H1 (cell line): ENCODE measurements around the gene AURKAIP1. TPM values are rescaled to one million over a fixed set of nuclear protein-coding genes. Genes with fewer than 3 reads are reported as not detected.

Source experiments
- CTCF ChIA-PET: fragments of 300-600 bp; sonication (Branson Sonifier 250); formaldehyde crosslinking; loops from one replicate; lab custom pipeline; 2021; ENCODE audit not compliant: partially characterized antibody; lab: Charles Lee
- POLR2A ChIA-PET: fragments of 300-600 bp; sonication (Branson Sonifier 250); formaldehyde crosslinking; loops from one replicate; lab custom pipeline; 2021; ENCODE audit warnings: inconsistent platforms; ENCODE audit not compliant: partially characterized antibody; lab: Charles Lee
- DNase-seq, 2 experiments: peaks; one replicate each; pipeline versions ENCODE4 v3.0.0 to v3.0.0-alpha.2; 2010 to 2022; ENCODE audit warnings: low spot score in 2 of 2, low read depth in 1 of 2, mixed read lengths in 1 of 2
- FAIRE-seq: peaks from 2 replicates; lab custom pipeline; 2011; peaks lifted over from hg19 to GRCh38; lab: Jason Lieb, UNC
- H2AFZ ChIP-seq: 2 replicates; pipeline ENCODE4 v1.8.1; 2012; ENCODE audit warnings: low read length, inconsistent platforms
- H2AK5ac ChIP-seq: 2 replicates; pipeline ENCODE4 v1.6.1; 2013; ENCODE audit warnings: low read depth, low read length
- H2BK120ac ChIP-seq: replicated peaks from 2 replicates; pipeline ENCODE3; 2013; ENCODE audit warnings: low read depth, low read length, inconsistent platforms
- H2BK12ac ChIP-seq: 2 replicates; pipeline ENCODE4 v1.6.1; 2013; ENCODE audit warnings: low read depth, low read length
- H2BK15ac ChIP-seq: 2 replicates; pipeline ENCODE4 v1.6.1; 2013; ENCODE audit warnings: low read length
- H2BK20ac ChIP-seq: 2 replicates; pipeline ENCODE4 v1.6.1; 2013; ENCODE audit warnings: low read length
- H2BK5ac ChIP-seq: 2 replicates; pipeline ENCODE4 v1.6.1; 2013; ENCODE audit warnings: low read depth, low read length
- H3K14ac ChIP-seq: 2 replicates; pipeline ENCODE4 v1.6.1; 2013; ENCODE audit warnings: inconsistent platforms; ENCODE audit not compliant: insufficient read length
- H3K18ac ChIP-seq: 2 replicates; pipeline ENCODE4 v1.6.1; 2013; ENCODE audit warnings: low read length; ENCODE audit errors: extremely low read depth
- H3K23ac ChIP-seq: 2 replicates; pipeline ENCODE4 v1.6.1; 2013; ENCODE audit warnings: inconsistent platforms; ENCODE audit not compliant: insufficient read length
- H3K23me2 ChIP-seq: 2 replicates; pipeline ENCODE4 v1.6.1; 2013; ENCODE audit warnings: low read depth, low read length
- H3K27ac ChIP-seq: 2 replicates; pipeline ENCODE4 v1.6.1; 2011; ENCODE audit warnings: low read depth, low read length, inconsistent platforms
- H3K27me3 ChIP-seq, 4 experiments: replicated peaks in 1 of 4; 1 replicate in 1 of 4; 2 replicates in 3 of 4; pipeline versions ENCODE4 v1.6.1 to v1.8.1; 2011 to 2013; ENCODE audit warnings: low read length in 3 of 4, mild to moderate bottlenecking in 3 of 4, inconsistent platforms in 2 of 4, mixed read lengths in 2 of 4, moderate library complexity in 1 of 4; ENCODE audit not compliant: control insufficient read depth in 3 of 4, insufficient read depth in 3 of 4; ENCODE audit errors: extremely low read depth in 1 of 4
- H3K36me3 ChIP-seq, 4 experiments: 2 replicates each; pipeline versions ENCODE4 v1.6.1 to v1.8.1; 2011 to 2013; ENCODE audit warnings: mild to moderate bottlenecking in 4 of 4, low read length in 3 of 4, moderate library complexity in 2 of 4, control low read depth in 1 of 4, inconsistent platforms in 1 of 4; ENCODE audit not compliant: insufficient read depth in 4 of 4, control insufficient read depth in 2 of 4
- H3K4ac ChIP-seq: replicated peaks from 2 replicates; pipeline ENCODE3; 2013; ENCODE audit warnings: low read length, low read depth, mixed read lengths, inconsistent platforms; ENCODE audit not compliant: insufficient read length
- H3K4me1 ChIP-seq, 4 experiments: replicated peaks in 1 of 4; 1 replicate in 1 of 4; 2 replicates in 3 of 4; pipeline versions ENCODE4 v1.6.1 to v1.8.1; 2011 to 2013; ENCODE audit warnings: low read length in 3 of 4, inconsistent platforms in 2 of 4, mixed read lengths in 1 of 4; ENCODE audit not compliant: insufficient read depth in 4 of 4, control insufficient read depth in 3 of 4
- H3K4me2 ChIP-seq, 2 experiments: 2 replicates each; pipeline versions ENCODE4 v1.6.1 to v1.8.1; 2011 to 2013; ENCODE audit warnings: low read depth in 2 of 2, low read length in 2 of 2, control low read depth in 1 of 2, inconsistent platforms in 1 of 2, mild to moderate bottlenecking in 1 of 2; ENCODE audit not compliant: insufficient read depth in 1 of 2
- H3K4me3 ChIP-seq, 4 experiments: fragments of 200-600, 300-600 bp in 1 of 4; sonication (generic), shearing (Covaris generic), sonication (Bioruptor Twin) in 1 of 4; 2 replicates each; pipeline versions ENCODE4 v1.5.1 to v1.8.1; 2011 to 2016; ENCODE audit warnings: low read length in 4 of 4, low read depth in 3 of 4, control low read depth in 2 of 4, inconsistent platforms in 2 of 4, mild to moderate bottlenecking in 2 of 4, mixed read lengths in 1 of 4, moderate library complexity in 1 of 4; ENCODE audit not compliant: insufficient read depth in 2 of 4; ENCODE audit errors: extremely low read depth in 1 of 4
- H3K56ac ChIP-seq: replicated peaks from 2 replicates; pipeline ENCODE3; 2013; ENCODE audit warnings: low read depth, mild to moderate bottlenecking, mixed read lengths, low read length, inconsistent platforms; ENCODE audit not compliant: insufficient read length
- H3K79me1 ChIP-seq: 2 replicates; pipeline ENCODE4 v1.6.1; 2013; ENCODE audit warnings: low read depth, low read length, control low read depth
- H3K79me2 ChIP-seq, 2 experiments: 2 replicates each; pipeline versions ENCODE4 v1.6.1 to v1.8.1; 2012 to 2013; ENCODE audit warnings: low read length in 2 of 2, mild to moderate bottlenecking in 2 of 2, inconsistent platforms in 1 of 2; ENCODE audit not compliant: insufficient read depth in 2 of 2, control insufficient read depth in 1 of 2
- H3K9ac ChIP-seq, 4 experiments: replicated peaks in 1 of 4; 1 replicate in 1 of 4; 2 replicates in 3 of 4; pipeline versions ENCODE4 v1.6.1 to v1.8.1; 2011 to 2013; ENCODE audit warnings: low read depth in 3 of 4, low read length in 3 of 4, control low read depth in 2 of 4, mild to moderate bottlenecking in 2 of 4, moderate library complexity in 2 of 4, inconsistent platforms in 1 of 4; ENCODE audit errors: extremely low read depth in 1 of 4
- H3K9me3 ChIP-seq, 2 experiments: 2 replicates each; pipeline versions ENCODE4 v1.6.1 to v1.8.1; 2012 to 2013; ENCODE audit warnings: mild to moderate bottlenecking in 2 of 2, moderate library complexity in 2 of 2, control low read depth in 1 of 2, inconsistent platforms in 1 of 2, low read depth in 1 of 2, low read length in 1 of 2, mixed read lengths in 1 of 2; ENCODE audit not compliant: insufficient read depth in 2 of 2
- H4K20me1 ChIP-seq, 2 experiments: replicated peaks in 1 of 2; 2 replicates each; pipeline versions ENCODE3 to v1.8.1; 2011 to 2013; ENCODE audit warnings: inconsistent platforms in 2 of 2, low read length in 2 of 2, mild to moderate bottlenecking in 1 of 2; ENCODE audit not compliant: insufficient read depth in 2 of 2, control insufficient read depth in 1 of 2
- H4K5ac ChIP-seq: 2 replicates; pipeline ENCODE4 v1.6.1; 2013; ENCODE audit warnings: low read length, low read depth, mixed read lengths, inconsistent platforms; ENCODE audit not compliant: insufficient read length
- H4K8ac ChIP-seq: 2 replicates; pipeline ENCODE4 v1.8.0; 2013; ENCODE audit warnings: mild to moderate bottlenecking, moderate library complexity, low read length, inconsistent platforms; ENCODE audit not compliant: insufficient read depth; ENCODE audit errors: extremely low read depth
- H4K91ac ChIP-seq: replicated peaks from 2 replicates; pipeline ENCODE3; 2013; ENCODE audit warnings: low read length, mixed read lengths, inconsistent platforms; ENCODE audit not compliant: insufficient read length
- CREB1 ChIP-seq: IDR thresholded peaks from 2 replicates; pipeline ENCODE4 v1.6.1; 2012; ENCODE audit warnings: inconsistent platforms
- JUN ChIP-seq: IDR thresholded peaks from 2 replicates; pipeline ENCODE4 v1.6.1; 2011; ENCODE audit warnings: low read depth, mild to moderate bottlenecking, improper control_type of control experiment, low read length
- KDM1A ChIP-seq: fragments of 200-600, 300-600 bp; sonication (generic); IDR thresholded peaks from 2 replicates; pipeline ENCODE4 v1.7.1; 2016; ENCODE audit warnings: mild to moderate bottlenecking, low read length, borderline replicate concordance
- NRF1 ChIP-seq: IDR thresholded peaks from 2 replicates; pipeline ENCODE4 v1.6.1; 2011; ENCODE audit warnings: mild to moderate bottlenecking, low read depth, low read length, improper control_type of control experiment
- PHF8 ChIP-seq: fragments of 200-600 bp; sonication (generic); conservative IDR thresholded peaks from 2 replicates; pipeline ENCODE4 v1.7.1; 2012; ENCODE audit warnings: low read depth, mild to moderate bottlenecking, inconsistent platforms, low read length, moderate library complexity
- POLR2A ChIP-seq, 2 experiments: IDR thresholded peaks; 1 replicate in 1 of 2; 2 replicates in 1 of 2; pipeline ENCODE4 v1.6.1; 2011; ENCODE audit warnings: low read depth in 2 of 2, low read length in 2 of 2, mild to moderate bottlenecking in 2 of 2; ENCODE audit errors: control extremely low read depth in 1 of 2
- POLR2AphosphoS5 ChIP-seq: IDR thresholded peaks from 2 replicates; pipeline ENCODE4 v1.6.1; 2011; ENCODE audit warnings: low read depth, low read length
- RBBP5 ChIP-seq: IDR thresholded peaks from 2 replicates; pipeline ENCODE4 v1.7.1; 2012; ENCODE audit warnings: low read depth, mild to moderate bottlenecking, inconsistent platforms, low read length, moderate library complexity, borderline replicate concordance
- SIN3A ChIP-seq, 2 experiments: IDR thresholded peaks in 1 of 2; conservative IDR thresholded peaks in 1 of 2; 2 replicates each; pipeline ENCODE4 v1.6.1; 2011 to 2012; ENCODE audit warnings: low read length in 2 of 2, improper control_type of control experiment in 1 of 2, low read depth in 1 of 2, mild to moderate bottlenecking in 1 of 2
- TAF7 ChIP-seq: optimal IDR thresholded peaks from 2 replicates; pipeline ENCODE3; 2011; ENCODE audit warnings: low read depth, mild to moderate bottlenecking, inconsistent platforms, low read length, moderate library complexity, borderline replicate concordance
- WGBS, 2 experiments: shearing (Covaris generic) in 1 of 2; methylation state at CpG; one replicate each; pipeline versions ENCODE4 v1.1.6 to v1.1.7; 2013 to 2015; ENCODE audit warnings: low lambda C conversion rate in 2 of 2, mixed read lengths in 2 of 2, inconsistent platforms in 1 of 2, low coverage in 1 of 2, missing lambda C conversion rate in 1 of 2; ENCODE audit not compliant: insufficient replicate concordance in 2 of 2, insufficient coverage in 1 of 2, insufficient read length in 1 of 2; ENCODE audit errors: extremely low coverage in 1 of 2, missing lambda C conversion rate in 1 of 2; 5-methylcytosine and 5-hydroxymethylcytosine counted together
- polyA plus RNA-seq, 7 experiments: library from polyadenylated mRNA; depleted of rRNA in 3 of 7; stranded (reverse) in 5 of 7; unstranded in 2 of 7; fragments of >200 nt in 5 of 7; fragments of 200-250 nt in 2 of 7; gene quantifications; 1 replicate in 5 of 7; 2 replicates in 1 of 7; 4 replicates in 1 of 7; pipeline versions ENCODE4 v1.2.1 to v1.2.3, GENCODE V29; 2011 to 2013; ENCODE audit warnings: missing spikeins in 2 of 7, mixed read lengths in 2 of 7
- total RNA-seq: library from RNA; stranded (reverse); fragmentation: NEBNext Ultra II Directional; extraction: Animal tissue kit (Norgen Biotek cat#: 25700); gene quantifications from 2 replicates; pipeline ENCODE4 v1.2.1, GENCODE V29; 2021
- TF ChIP-seq, protein P1 (sequence below): IDR thresholded peaks from 2 replicates; pipeline ENCODE4 v1.6.1; 2012; ENCODE audit warnings: inconsistent platforms

AURKAIP1 gene
- total and polyA plus RNA-seq, 2 of the 8 experiments (the other 6 are each of a cell fraction or from before 2014, with no cell fraction given), result 87.8 to 194 TPM

DNA sequence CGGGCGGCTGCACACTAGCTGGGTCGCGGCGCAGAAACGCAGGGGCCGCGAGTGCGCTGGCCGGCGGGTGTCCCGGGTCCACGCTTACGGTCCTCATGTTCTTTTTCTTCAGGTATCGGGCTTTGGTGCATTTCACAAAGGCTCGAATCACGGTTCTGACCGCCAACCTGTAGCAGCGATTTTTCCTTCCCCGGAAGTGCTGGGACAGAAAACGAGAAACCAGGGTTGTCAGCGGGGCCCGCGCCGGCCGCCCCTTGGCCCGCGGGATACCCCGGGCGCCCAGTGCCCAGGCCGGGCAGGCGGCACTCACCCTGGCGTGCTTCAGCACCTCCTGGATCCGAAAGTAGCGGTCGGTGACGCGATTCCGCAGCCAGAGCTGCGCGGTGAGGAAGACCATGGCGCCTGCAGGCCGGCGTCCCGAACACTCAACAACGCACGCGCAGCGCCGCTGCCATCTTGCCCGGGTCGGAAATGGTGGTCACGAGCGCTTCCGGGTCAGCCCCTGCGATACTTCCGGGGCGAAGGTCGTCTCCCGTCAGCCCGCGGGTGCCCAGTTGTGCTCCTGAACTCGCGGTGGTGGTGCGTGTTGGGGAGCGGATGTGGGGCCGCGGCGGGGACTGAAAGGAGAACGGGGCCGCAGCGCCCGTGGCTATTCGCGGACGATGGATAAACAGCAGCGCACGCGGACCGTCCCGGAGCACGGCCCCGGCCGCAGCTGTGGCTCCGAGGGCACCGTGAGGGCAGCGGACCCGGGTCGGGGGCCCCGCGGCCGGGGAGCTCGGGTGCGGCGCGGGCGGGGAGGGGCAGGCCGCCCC lies 32.0 kb upstream of the AURKAIP1 start, which contains the start of gene MRPL20:
Gene MRPL20, minus strand, starts transcription at position 473 of the 815 bp plus-strand sequence. Its CDS starts 76 bp downstream, at position 397.
- Histone ChIP-seq H3K27ac (peak within 1 kb of the TSS; percentile 94), H4K20me1 (peaks cover 2 to 10% of the 10 kb centered on the region in 2 experiments), H3K4me1 (peaks cover 8 to 18% (median 14%) of the 10 kb centered on the region in 4 experiments), H3K23ac (no peak within 1 kb of the TSS), H3K9me3 (peaks cover under 1 to 5% of the 10 kb centered on the region in 2 experiments; a peak in 1 of 4 replicates), H2AK5ac (0 out of 2 replicates have a peak within 1 kb of the TSS, but pooled peaks have one; percentile 24), H2BK5ac (peak within 1 kb of the TSS; percentile 88), H3K56ac (peak within 1 kb of the TSS; percentile 92), H3K14ac (no peak within 1 kb of the TSS), H3K36me3 (peaks cover 13 to 50% (median 22%) of the 10 kb centered on the region in 4 experiments), H2BK15ac (no peak within 1 kb of the TSS), H3K27me3 (no peaks in the 10 kb centered on the region), H3K18ac (peak within 1 kb of the TSS; percentile 96), H2BK12ac (peak within 1 kb of the TSS; percentile 39; the same call in 1 of the 2 replicates), H2AFZ (no peak within 1 kb of the TSS), H3K4me3 (peak within 1 kb of the TSS; percentile 91 to 99 (median 93)), H3K23me2 (peaks cover 5% of the 10 kb centered on the region; the same call in 1 of the 2 replicates), H2BK20ac (no peak within 1 kb of the TSS), H3K4me2 (peak within 1 kb of the TSS; percentile 75 to 86), H3K4ac (peak within 1 kb of the TSS; percentile 96), H3K79me1 (peaks cover 7% of the 10 kb centered on the region), H4K8ac (peak within 1 kb of the TSS; percentile 99), H4K5ac (peak within 1 kb of the TSS; percentile 93), H3K9ac (peak within 1 kb of the TSS; percentile 90 to 96 (median 92)), H2BK120ac (no peak within 1 kb of the TSS), H4K91ac (peak within 1 kb of the TSS; percentile 98), H3K79me2 (peaks cover 14 to 36% of the 10 kb centered on the region in 2 experiments)
- POLR2A ChIA-PET, result interaction anchor here (0.6 to 27.7 kb wide), 20 partner anchors 9 to 163 kb away, joined by 3 to 719 read pairs (median 3); partner anchors contain the start of genes ANKRD65, AURKAIP1, C1QTNF12 and CCNL2
- CTCF ChIA-PET, result interaction anchor here (1.0 to 2.9 kb wide), 11 partner anchors 8 to 98 kb away, joined by 3 to 17 read pairs (median 5); partner anchors contain the start of gene CCNL2
- FAIRE-seq (no peak), DNase-seq (peak; percentile 61 to 93)
- WGBS, 2 experiments, result 1% methylated on average over 63 of the region's 98 CpGs; no CpG with 5 or more reads in 1 of the 2 experiments
- TF ChIP-seq RBBP5, result peak; percentile 90; the same call in 1 of the 2 replicates
- peak; percentile 92 for TF ChIP-seq TAF7
- TF ChIP-seq SIN3A (conservative IDR thresholded peaks at IDR 0.05 in 1 of 2, IDR thresholded peaks at IDR 0.05 in 1 of 2; ENCODE audit: low read depth in 1 of 2, low read length in 2 of 2), result peak; percentile 75 to 83; a peak in 3 of 4 replicates
- peak in 1 of 2 experiments; percentile 94; a peak in 2 of 3 replicates for TF ChIP-seq POLR2A (IDR thresholded peaks at IDR 0.05; ENCODE audit: control extremely low read depth in 1 of 2, low read depth in 2 of 2, low read length in 2 of 2)
- TF ChIP-seq PHF8, result peak; percentile 88
- TF ChIP-seq, protein P1, sequence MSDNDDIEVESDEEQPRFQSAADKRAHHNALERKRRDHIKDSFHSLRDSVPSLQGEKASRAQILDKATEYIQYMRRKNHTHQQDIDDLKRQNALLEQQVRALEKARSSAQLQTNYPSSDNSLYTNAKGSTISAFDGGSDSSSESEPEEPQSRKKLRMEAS, result peak; percentile 79
- peak; percentile 60 for TF ChIP-seq CREB1
- TF ChIP-seq JUN, result no peak
- TF ChIP-seq POLR2AphosphoS5, result peak; percentile 90
- TF ChIP-seq NRF1, result peak; percentile 39
- no peak for TF ChIP-seq KDM1A
